ENCODE measurements around the gene ZNF322.
"Not testable (repeated sequence)": the region's sequence is repeated elsewhere in the genome, so short reads cannot be mapped to it uniquely, and the experiment has no call there.

The ZNF322 gene, protein sequence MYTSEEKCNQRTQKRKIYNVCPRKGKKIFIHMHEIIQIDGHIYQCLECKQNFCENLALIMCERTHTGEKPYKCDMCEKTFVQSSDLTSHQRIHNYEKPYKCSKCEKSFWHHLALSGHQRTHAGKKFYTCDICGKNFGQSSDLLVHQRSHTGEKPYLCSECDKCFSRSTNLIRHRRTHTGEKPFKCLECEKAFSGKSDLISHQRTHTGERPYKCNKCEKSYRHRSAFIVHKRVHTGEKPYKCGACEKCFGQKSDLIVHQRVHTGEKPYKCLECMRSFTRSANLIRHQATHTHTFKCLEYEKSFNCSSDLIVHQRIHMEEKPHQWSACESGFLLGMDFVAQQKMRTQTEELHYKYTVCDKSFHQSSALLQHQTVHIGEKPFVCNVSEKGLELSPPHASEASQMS

DNA sequence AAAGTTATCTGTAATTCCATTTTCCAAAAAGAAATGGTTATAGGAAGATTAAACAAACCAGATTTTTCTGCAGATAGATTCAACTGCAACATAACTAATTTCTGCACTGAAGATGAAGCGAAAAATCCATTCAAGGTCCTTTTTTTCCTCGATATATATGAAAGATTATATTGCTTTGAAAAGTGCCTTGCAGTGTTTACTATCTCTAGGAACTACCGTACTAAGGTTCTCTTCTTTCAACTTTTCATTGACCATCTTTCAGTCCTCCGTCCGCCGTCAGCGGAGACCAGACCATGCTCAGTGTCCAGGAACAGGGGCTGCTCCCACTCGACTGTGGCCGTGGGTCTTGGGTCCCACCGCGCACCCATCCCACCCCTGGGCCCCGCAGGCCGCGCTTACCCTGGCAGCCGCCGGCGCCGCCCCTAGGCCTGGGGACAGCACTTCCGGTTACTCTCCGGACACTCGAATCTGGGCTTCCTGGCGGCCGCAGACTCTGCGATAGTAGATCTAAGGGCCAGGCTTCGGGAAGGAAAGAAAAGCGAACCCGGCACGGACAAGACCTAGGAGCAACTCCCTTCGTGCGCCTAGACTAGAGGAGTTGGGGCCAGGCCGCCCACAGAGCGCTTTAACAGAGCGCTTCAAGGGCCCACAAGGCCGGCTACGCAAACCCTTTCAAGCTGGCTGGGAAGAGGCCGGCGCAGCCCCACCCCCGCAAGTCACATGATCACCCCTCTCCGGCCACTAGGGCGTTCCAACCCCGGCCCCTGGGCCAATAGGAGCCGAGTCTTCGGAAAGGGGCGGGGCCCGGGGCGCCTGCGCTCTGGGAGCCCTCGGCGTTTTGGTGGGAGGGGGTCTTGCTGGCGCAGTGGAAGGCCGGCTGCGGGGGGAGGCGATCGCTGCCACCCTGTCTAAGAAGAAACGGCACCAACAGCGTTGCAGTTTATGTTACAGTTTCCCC, at the start of gene ZNF322:
Gene ZNF322, minus strand, starts transcription at position 705 of the 958 bp plus-strand sequence. CDS start 21,193 bp downstream, outside the sequence.
- peak; percentile 66 to 80 for DNase-seq (ENCODE audit: low read depth in 2 of 2)

DNA sequence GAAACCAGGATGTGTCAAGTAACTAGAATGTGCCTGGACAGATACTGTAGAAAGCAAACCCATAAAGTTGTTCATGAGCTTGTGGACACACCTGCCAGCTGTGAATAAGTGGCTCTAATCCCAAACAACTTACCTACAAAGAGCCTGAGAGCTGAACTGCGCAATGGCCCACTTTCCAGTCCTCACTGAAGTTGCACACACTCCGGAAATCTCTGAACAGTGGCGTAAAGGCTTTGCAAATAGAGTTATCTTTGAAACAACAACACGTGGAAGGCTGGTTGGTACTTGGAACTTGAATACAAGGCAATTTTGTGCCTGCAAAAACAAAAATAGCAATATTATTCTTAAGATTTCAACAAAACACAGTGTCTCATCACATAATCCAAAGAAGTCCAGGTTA, 46.2 kb upstream of the ZNF322 start:
- not testable (repeated sequence) for DNase-seq (ENCODE audit: low read depth in 2 of 2)

DNA sequence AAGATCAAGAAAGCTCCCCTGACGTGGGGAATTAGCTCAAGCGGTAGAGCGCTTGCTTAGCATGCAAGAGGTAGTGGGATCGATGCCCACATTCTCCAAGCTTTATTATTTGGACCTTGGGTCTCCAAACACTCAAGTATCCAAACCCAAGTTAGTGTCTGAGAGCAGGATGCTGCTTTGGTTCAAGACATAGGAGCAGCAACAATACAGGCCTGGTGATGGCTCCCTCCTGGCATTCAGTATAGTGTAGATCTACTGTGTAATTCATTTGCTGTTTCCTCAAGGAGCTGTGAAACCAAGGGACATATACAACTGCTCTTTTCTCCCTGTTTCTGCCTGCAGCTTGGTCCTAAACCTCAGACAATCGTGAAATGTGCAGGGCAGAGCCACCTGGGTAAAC, 45.8 kb upstream of the ZNF322 start:
- DNase-seq (ENCODE audit: low read depth in 2 of 2), result not testable (repeated sequence)

DNA sequence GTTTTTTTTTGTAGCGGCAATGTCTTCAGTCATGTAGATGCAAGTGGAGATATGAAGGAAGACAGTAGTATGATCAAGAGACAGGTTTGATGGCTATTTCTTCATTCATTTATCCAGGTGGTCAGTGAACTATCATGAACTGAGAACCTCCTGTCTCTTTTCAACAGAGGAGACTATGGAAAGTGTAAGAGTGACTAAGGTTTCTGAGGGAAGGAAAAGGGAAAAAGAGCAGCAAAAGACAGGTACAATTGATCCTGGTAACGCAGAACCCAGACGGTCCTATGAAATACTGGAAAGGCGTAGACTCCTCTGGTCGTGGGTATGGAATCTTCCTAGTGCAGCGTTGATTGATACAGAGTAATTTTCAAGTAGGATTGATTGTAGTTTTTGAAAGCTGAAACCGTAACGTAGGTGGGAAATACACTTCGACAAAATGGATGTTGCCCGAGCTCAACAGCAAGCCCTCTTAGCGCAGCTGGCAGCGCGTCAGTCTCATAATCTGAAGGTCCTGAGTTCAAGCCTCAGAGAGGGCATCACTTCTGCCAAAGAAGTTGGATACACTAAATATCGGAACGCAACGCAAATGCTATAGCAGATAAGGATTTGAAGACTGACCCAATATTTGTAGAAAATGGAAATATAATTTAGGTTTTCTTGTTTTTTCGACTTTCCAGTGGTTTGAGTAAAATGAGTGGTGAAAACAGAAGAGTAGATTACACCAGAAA, 41.6 kb upstream of the ZNF322 start:
- not testable (repeated sequence) for DNase-seq (ENCODE audit: low read depth in 2 of 2)

DNA sequence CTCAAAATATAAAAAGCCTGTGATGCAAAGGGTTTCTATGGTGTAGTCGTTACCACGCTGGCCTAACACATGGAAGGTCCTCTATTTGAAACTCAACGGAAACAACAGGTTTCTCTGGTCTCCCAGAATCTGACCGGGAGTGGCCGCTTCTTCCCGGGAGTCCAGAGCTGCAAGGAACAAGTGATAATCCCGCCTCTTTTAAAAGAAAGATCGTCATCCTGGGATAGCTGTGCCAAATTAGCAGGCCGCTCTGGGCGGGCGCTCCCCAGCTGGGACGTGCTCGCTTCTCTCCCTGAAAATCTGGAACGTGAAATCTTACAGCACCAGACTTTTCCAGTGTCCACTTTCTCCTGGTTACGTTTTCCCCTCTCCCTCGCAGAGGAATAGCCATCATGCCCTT, 38.0 kb upstream of the ZNF322 start:
- DNase-seq (ENCODE audit: low read depth in 2 of 2), result not testable (repeated sequence)

DNA sequence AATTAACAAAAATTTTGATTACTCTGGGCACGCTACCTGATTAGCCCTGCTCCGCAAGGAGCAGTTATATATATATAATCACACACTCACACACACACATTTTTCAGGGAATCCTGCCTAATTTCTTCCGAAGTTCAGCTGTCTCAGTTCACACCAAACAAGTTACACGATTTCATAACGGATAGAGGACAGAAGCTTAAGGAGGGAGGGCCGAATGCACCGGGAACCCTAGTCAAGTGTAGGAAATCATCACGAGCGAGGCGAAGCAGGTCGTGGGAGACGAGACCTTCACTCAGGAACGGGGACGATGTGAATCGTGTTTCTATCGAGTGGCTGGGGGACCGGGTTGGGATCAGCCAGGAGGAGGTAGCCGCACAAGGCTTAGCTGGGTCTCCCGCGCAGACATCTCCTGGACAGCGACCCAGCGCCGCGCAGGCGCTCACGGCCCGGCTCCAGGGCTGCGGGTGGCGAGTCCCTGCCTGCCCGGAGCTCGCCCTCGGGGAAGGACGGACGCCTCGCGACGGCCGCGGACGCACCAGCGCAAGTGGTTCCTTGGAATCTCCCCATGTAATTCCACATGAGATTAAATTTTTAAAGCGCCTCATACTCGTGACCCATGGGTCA, 29.9 kb upstream of the ZNF322 start:
- DNase-seq (ENCODE audit: low read depth in 2 of 2), result not testable (repeated sequence)

DNA sequence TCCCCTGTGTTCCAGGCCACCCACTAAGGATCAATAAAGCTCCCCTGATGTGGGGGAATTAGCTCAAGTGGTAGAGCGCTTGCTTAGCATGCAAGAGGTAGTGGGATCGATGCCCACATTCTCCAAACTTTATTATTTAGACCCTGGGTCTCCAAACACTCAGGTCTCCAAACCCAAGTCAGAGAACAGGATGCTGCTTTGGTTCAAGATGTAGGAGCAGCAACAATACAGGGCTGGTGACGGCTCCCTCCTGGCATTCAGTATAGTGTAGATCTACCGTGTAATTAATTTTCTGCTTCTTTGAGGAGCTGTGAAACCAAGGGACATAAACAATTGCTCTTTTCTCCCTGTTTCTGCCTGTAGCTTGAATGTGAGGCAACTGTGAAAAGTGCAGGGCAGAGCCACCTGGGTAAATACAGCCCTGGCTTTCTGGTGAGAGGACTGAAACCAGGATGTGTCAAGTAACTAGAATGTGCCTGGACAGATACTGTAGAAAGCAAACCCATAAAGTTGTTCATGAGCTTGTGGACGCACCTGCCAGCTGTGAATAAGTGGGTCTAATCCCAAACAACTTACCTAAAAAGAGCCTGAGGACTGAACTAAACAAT, 23.0 kb upstream of the ZNF322 start:
- not testable (repeated sequence) for DNase-seq (ENCODE audit: low read depth in 2 of 2)

DNA sequence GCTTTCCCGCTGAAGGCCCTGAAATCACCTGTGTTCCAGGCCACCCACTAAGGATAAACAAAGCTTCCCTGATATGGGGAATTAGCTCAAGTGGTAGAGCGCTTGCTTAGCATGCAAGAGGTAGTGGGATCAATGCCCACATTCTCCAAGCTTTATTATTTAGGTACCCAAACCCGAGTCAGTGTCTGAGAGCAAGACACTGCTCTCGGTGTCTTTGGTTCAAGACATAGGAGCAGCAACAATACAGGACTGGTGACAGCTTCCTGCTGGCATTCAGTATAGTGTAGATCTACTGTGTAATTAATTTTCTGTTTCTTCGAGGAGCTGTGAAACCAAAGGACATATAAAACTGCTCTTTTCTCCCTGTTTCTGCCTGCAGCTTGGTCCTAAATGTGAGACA, 13.7 kb upstream of the ZNF322 start:
- DNase-seq (ENCODE audit: low read depth in 2 of 2), result not testable (repeated sequence)

DNA sequence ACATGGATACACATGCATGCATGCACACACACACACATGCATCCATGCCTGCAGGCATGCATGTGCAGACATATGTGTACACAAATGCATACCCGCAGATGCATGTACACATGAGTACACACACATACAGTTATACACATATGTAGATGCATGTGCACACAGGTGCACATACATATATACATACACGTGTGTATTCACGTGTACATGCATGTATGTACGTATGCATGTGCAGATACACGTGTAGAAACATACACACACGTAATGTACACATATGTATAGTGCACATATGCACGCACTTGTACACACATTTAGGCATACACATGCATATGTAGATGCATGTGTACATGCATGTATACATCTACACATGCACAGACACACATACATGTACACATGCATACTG, 11.0 kb upstream of the ZNF322 start:
- not testable (repeated sequence) for DNase-seq (ENCODE audit: low read depth in 2 of 2)

DNA sequence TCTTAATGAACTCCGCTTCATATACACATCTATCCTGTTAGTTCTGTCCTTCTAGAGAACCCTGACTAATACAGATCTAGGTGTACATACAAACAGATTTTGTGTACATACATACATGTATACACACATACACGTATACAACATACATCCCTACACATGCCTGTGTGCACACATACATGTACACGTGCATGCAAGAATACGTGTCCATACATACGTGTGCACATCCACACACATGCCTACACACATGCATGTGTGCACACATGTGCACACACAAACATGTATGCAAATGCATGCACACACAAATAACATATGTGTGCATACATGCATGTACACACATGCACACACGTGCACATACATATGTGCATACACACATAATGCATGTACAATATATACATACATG, 10.5 kb upstream of the ZNF322 start:
- not testable (repeated sequence) for DNase-seq (ENCODE audit: low read depth in 2 of 2)

DNA sequence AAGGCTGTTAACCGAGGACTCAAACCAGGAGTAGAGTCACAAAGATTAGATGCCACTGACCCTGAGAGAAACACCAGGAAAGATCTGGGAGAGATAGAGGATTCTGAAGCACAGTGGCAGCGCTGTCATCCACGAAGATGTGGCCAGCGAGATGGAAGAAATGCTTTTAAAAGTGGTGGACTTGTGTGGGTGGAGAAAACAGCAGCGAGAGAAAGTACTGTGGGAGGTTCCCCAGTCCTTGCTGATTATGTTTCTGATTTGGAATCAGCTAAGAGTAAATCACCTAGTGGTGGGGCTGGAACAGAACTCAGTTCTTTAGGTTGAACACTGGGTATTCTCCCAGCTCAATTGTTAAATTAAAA, 435 bp upstream of the ZNF322 start:
- no peak for DNase-seq (ENCODE audit: low read depth in 2 of 2)

DNA sequence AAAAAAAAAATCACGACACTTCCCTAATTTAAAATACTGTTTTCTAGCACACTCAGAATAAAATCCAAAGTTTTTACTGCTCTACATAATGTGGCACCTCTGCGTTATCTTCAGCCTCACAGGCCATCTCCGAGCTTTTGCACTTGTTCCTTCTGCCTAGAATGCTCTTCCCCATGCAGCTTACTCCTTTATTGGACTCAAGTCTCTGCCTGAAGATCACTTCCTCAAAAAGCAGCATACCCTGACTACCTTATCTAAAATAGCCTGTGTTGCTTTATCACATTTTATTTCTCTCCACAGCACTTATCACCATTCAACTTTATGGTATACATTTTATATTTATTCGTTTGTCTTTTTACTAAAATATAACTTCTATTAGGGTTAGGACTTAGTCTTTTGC, 2.3 kb downstream of the ZNF322 start:
- no peak for DNase-seq (ENCODE audit: low read depth in 2 of 2)

DNA sequence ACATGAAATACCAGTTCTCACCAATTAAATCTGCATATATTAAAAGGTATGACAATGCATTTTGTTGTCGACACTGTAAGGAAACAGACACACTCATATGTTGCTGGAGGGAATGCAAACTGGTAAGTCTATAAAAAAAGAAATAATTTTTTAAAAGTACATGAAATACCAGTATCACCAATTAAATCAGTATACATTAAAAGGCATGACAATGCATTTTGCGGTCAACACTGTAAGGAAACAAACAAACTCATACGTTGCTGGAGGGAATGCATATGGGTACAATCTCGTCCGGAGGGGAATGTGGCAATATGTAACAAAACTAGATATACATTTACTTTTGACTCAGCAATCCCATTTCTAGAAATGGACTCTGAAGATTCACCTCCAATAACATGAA, 6.5 kb downstream of the ZNF322 start:
- no peak for DNase-seq (ENCODE audit: low read depth in 2 of 2)

DNA sequence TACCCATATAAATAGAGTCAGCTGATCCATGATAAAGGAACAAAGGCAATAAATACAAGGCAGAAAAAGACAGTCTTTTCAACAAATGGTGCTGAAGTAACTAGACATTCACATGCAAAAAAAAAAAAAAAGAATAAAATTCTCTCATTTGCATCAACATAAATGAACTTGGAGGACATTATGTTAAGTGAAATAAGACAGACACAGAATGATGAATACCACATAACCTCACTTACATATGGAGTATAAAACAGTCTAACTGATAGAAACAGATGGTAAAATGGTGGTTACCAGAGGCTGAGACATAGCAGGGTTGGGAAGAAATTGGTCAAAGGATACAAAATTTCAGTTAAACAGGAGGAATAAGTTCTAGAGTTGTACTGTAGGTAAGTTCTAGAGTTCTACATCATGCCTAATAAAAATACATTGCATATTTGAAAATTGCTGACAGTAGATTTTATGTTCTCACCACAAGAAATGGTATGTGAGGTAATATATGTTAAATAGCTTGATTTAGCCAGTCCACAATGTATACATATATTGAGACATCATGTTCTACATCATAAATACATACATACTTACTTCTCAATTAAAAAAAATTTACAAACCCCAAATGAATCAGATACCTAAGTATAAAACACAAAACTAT, 8.3 kb downstream of the ZNF322 start:
- no peak for DNase-seq (ENCODE audit: low read depth in 2 of 2)

DNA sequence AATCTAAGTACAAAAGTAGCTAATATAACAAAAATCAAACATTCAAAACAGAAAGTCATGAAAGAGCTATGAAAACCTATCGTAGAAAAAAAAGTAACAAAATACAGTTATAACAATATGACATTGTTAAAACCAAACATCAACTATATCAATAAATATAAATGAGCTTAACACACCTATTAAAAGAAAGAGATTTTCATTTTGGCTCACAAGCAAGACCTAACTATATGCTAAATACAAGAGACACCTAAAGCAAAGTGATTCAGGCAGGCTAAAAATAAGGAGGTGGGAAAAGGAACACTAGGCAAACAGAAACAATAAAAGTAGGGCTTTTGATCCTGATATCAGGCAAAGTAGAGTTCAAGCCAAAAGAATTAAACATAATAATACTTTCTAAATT, 13.5 kb downstream of the ZNF322 start:
- no peak for DNase-seq (ENCODE audit: low read depth in 2 of 2)

DNA sequence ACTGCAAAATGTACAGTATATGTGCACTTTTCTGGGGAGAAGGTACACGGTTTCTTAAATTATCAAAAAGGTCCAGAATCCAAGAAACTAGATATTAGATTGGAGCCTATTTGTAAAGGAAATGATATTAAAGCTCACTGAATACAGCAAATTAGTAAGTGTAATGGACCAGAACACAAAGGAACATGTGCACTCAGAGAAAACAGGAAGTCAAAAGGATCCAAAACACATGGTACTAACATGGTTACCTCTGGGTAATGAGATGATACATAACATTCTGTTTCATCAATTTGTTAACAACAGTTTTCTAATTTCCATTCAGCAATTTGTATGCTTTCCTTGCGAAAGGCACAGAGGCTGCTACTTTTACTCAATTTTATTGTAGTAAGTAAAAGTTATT, 18.7 kb downstream of the ZNF322 start:
- no peak for DNase-seq (ENCODE audit: low read depth in 2 of 2)

DNA sequence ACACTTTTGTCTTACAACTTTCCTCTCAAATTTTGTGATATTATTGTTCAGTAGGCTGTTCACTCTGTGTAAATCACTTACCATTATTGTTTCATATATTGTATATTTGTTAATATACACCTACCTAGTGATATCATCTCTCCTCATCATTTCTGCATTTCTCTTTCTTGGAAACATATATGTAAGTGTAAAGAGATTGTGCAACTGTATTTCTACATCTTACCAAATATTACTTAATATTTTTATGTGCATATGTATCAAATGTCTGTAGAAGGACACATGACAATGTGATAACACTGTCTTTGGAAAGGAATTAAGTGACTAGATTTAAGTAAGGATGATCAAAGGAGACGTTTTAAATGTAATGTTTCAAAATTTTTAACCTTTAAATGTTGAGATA, 30.2 kb downstream of the ZNF322 start:
- no peak for DNase-seq (ENCODE audit: low read depth in 2 of 2)

DNA sequence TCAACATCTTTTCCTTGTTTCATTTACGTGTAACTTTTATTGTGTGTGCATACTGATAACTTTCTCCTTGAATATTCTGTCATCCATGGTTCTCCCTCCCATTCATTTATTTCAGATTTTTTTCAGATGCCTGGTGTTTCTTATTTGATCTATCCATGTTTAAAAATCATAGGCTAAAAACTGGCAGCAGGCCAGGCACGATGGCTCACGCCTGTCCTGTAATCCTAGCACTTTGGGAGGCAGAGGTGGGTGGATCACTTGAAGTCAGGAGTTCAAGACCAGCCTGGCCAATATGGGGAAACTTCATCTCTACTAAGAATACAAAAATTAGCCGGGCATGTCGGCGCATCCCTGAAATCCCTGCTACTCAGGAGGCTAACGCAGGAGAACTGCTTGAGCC, 31.7 kb downstream of the ZNF322 start:
- no peak for DNase-seq (ENCODE audit: low read depth in 2 of 2)

DNA sequence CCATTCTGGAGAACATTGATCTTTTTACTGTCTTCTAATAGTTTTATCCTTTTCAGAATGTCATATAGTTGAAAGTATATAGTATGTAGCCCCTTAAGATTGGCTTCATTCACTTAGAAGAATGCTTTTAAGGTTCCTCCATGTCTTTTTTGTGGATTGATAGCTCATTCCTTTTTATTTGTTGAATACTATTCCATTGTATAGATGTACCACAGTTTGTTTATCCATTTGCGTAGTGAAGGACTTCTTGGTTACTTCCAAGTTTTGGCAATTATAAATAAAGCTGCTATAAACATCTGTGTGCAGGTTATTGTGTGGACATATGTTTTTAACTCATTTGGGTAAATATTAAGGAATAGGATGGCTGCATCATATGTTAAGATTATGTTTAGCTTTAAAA, 35.0 kb downstream of the ZNF322 start:
- DNase-seq (ENCODE audit: low read depth in 2 of 2), result no peak

DNA sequence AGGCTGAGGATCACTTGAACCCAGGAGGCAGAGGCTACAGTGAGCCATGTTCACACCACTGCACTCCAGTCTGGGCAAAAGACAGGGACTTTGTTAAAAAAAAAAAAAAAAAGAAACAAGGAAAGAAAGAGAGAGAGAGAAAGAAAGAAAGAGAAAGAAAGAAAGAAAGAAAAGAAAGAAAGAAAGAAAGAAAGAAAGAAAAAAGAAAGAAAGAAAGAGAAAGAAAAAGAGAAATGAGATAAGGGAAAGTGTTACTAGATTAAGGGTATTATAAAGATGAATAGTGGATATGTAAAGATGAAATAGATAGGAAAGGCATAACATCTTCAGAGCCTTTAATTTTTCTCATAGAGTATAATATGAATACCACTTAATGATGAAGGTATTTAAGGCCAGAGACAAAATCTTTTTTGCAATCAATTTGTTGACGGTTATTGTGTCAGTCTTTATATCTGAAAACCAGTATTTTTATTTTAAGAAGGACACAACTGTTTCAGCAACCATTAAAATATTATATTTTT, 36.1 kb downstream of the ZNF322 start:
- no peak for DNase-seq (ENCODE audit: low read depth in 2 of 2)
